K562 (cell line): ENCODE data around the gene MARCKS. TPM values are rescaled to one million over a fixed set of nuclear protein-coding genes. Genes with fewer than 3 reads are reported as not detected.

ENCODE experiments used
- ATAC-seq: fragments of 200-7000 bp; cut with Tn5 transposase; 3 replicates; pipeline ENCODE4 v1.9.1; 2020; ENCODE audit warnings: moderate library complexity
- BruUV-seq: library from RNA; stranded (reverse); fragments of 400-500 nt; replicated peaks from 2 replicates; lab custom pipeline; 2021; lab: Mats Ljungman, UMichigan
- CTCF ChIA-PET: fragments of 300-600 bp; formaldehyde crosslinking; extraction: SDS; loops from one replicate; lab custom pipeline; 2021; ENCODE audit warnings: low intra/inter-chr PET ratio; lab: Yijun Ruan, JAX
- POLR2A ChIA-PET: fragments of 300-600, 350-650 bp; sonication (Branson Sonifier 250); formaldehyde crosslinking; extraction: SDS; loops from one replicate; lab custom pipeline; 2021; ENCODE audit warnings: antibody characterized with exemption, inconsistent platforms; lab: Yijun Ruan, JAX
- DNase-seq, 4 experiments: peaks; one replicate each; pipeline versions ENCODE4 v3.0.0 to v3.0.0-alpha.2; 2011 to 2018; ENCODE audit warnings: low spot score in 3 of 4, mixed read lengths in 3 of 4; ENCODE audit errors: extremely low read depth in 1 of 4
- FAIRE-seq: peaks from 2 replicates; lab custom pipeline; 2011; peaks lifted over from hg19 to GRCh38; lab: Jason Lieb, UNC
- H2AFZ ChIP-seq: 2 replicates; pipeline ENCODE4 v1.6.0; 2011; ENCODE audit warnings: low read depth, low read length, control low read depth, inconsistent platforms
- H3K27ac ChIP-seq: fragments of 200-600 bp; 3 replicates; pipeline ENCODE4 v1.8.0; 2011; ENCODE audit warnings: low read depth, mild to moderate bottlenecking, control low read depth, inconsistent platforms, low read length, moderate library complexity, mixed read lengths; ENCODE audit errors: extremely low read depth
- H3K27me3 ChIP-seq, 2 experiments: fragments of 300-600 bp in 1 of 2; 2 replicates in 1 of 2; 3 replicates in 1 of 2; pipeline versions ENCODE4 v1.6.0 to v1.8.0; 2011; ENCODE audit warnings: inconsistent platforms in 2 of 2, low read length in 2 of 2, mild to moderate bottlenecking in 1 of 2, mixed read lengths in 1 of 2, moderate library complexity in 1 of 2; ENCODE audit not compliant: control insufficient read depth in 2 of 2, insufficient read depth in 2 of 2
- H3K36me3 ChIP-seq: fragments of 300-600 bp; 3 replicates; pipeline ENCODE4 v1.8.0; 2011; ENCODE audit warnings: mild to moderate bottlenecking, low read length, inconsistent platforms; ENCODE audit not compliant: control insufficient read depth, insufficient read depth
- H3K4me1 ChIP-seq, 2 experiments: fragments of 200-600 bp in 1 of 2; replicated peaks in 1 of 2; 2 replicates in 1 of 2; 3 replicates in 1 of 2; pipeline versions ENCODE4 v1.5.1 to v1.8.0; 2011; ENCODE audit warnings: inconsistent platforms in 2 of 2, low read length in 2 of 2, mild to moderate bottlenecking in 1 of 2, mixed read lengths in 1 of 2, moderate library complexity in 1 of 2; ENCODE audit not compliant: control insufficient read depth in 2 of 2, insufficient read depth in 2 of 2
- H3K4me2 ChIP-seq: 2 replicates; pipeline ENCODE4 v1.6.1; 2011; ENCODE audit warnings: low read length, control low read depth, inconsistent platforms, mixed read lengths; ENCODE audit not compliant: insufficient read depth
- H3K4me3 ChIP-seq: fragments of 200-600 bp; sonication (generic), shearing (Covaris generic); 2 replicates; pipeline ENCODE4 v1.5.1; 2016; ENCODE audit warnings: control low read depth, inconsistent platforms
- H3K79me2 ChIP-seq: fragments of 200-600 bp; 3 replicates; pipeline ENCODE4 v1.8.0; 2011; ENCODE audit warnings: low read length, inconsistent platforms; ENCODE audit not compliant: control insufficient read depth, insufficient read depth
- H3K9ac ChIP-seq, 2 experiments: 2 replicates each; pipeline versions ENCODE4 v1.6.0 to v1.6.1; 2011; ENCODE audit warnings: low read depth in 2 of 2, low read length in 2 of 2, control low read depth in 1 of 2, inconsistent platforms in 1 of 2, mild to moderate bottlenecking in 1 of 2, mixed read lengths in 1 of 2; ENCODE audit not compliant: insufficient read depth in 1 of 2
- H3K9me1 ChIP-seq: one replicate; pipeline ENCODE4 v1.6.0; 2011; ENCODE audit warnings: inconsistent platforms, mild to moderate bottlenecking, low read length, moderate library complexity; ENCODE audit not compliant: control insufficient read depth, insufficient read depth
- H3K9me3 ChIP-seq: replicated peaks from 2 replicates; pipeline ENCODE4 v1.5.1; 2011; ENCODE audit warnings: low read depth, low read length, inconsistent platforms; ENCODE audit not compliant: control insufficient read depth, insufficient read depth
- H4K20me1 ChIP-seq: replicated peaks from 2 replicates; pipeline ENCODE4 v1.6.1; 2011; ENCODE audit warnings: low read length, inconsistent platforms, mixed read lengths; ENCODE audit not compliant: control insufficient read depth, insufficient read depth
- CREB1 ChIP-seq, 2 experiments: sonication (generic) in 1 of 2; formaldehyde crosslinking in 1 of 2; IDR thresholded peaks; 2 replicates each; pipeline versions ENCODE4 v1.6.1 to v1.8.0; 2012 to 2022; ENCODE audit warnings: inconsistent platforms in 1 of 2, mild to moderate bottlenecking in 1 of 2, missing genetic modification reagents in 1 of 2, moderate library complexity in 1 of 2
- EZH2 ChIP-seq: IDR thresholded peaks from 2 replicates; pipeline ENCODE4 v1.6.1; 2012; ENCODE audit warnings: low read depth, mild to moderate bottlenecking, inconsistent platforms, low read length, borderline replicate concordance
- NFXL1 ChIP-seq: fragments of 450-650 bp; formaldehyde crosslinking; IDR thresholded peaks from 2 replicates; pipeline ENCODE4 v1.4.0; 2021; ENCODE audit warnings: mild to moderate bottlenecking
- PTRF ChIP-seq: fragments of 450-650 bp; IDR thresholded peaks from 2 replicates; pipeline ENCODE4 v1.6.1; 2016; ENCODE audit warnings: mild to moderate bottlenecking, missing genetic modification characterization, missing compliant biosample characterization
- RFX1 ChIP-seq: fragments of 450-650 bp; IDR thresholded peaks from 2 replicates; pipeline ENCODE4 v1.6.1; 2016; ENCODE audit warnings: mild to moderate bottlenecking, moderate library complexity
- ZBTB33 ChIP-seq: sonication (generic); formaldehyde crosslinking; IDR thresholded peaks from 2 replicates; pipeline ENCODE4 v1.8.1; 2023; ENCODE audit warnings: mild to moderate bottlenecking, missing genetic modification reagents
- ZNF282 ChIP-seq: sonication (generic); formaldehyde crosslinking; IDR thresholded peaks from 2 replicates; pipeline ENCODE4 v1.8.1; 2023; ENCODE audit warnings: missing genetic modification reagents
- ZNF589 ChIP-seq: fragments of 200-800 bp; sonication (Bioruptor generic); IDR thresholded peaks from 2 replicates; pipeline ENCODE4 v1.6.1; 2016; ENCODE audit warnings: low read depth, missing genetic modification characterization, missing compliant biosample characterization
- in situ Hi-C: fragments of 300-500 bp; cut with MboI; formaldehyde crosslinking; loops from 4 replicates; pipeline ENCODE4 v1.15.0; 2018; ENCODE audit warnings: inconsistent platforms, mixed read lengths
- intact Hi-C: fragments of 100-400 bp; cut with micrococcal nuclease; formaldehyde crosslinking; loops from 2 replicates; pipeline ENCODE4 v1.14.2; 2022
- polyA plus RNA-seq, 8 experiments: library from polyadenylated mRNA; depleted of rRNA in 4 of 8; stranded (reverse) in 5 of 8; unstranded in 3 of 8; fragments of >200 nt; fragmentation: Nextera tagmentation in 2 of 8; fragmentation: Illumina TruSeq in 1 of 8; extraction: Ambion mirVana in 2 of 8; extraction: Trizol in 1 of 8; gene quantifications; 2 replicates each; pipeline versions ENCODE4 v1.2.1 to v1.2.3, GENCODE V29; 2011 to 2014; ENCODE audit warnings: inconsistent platforms in 1 of 8, missing spikeins in 1 of 8
- total RNA-seq, 7 experiments: library from RNA; depleted of rRNA in 6 of 7; stranded (reverse); fragments of >200 nt in 6 of 7; fragmentation: Illumina TruSeq in 2 of 7; extraction: Trizol in 2 of 7; gene quantifications; 2 replicates each; pipeline versions ENCODE4 v1.2.1 to v1.2.3, GENCODE V29; 2011 to 2021; ENCODE audit warnings: low replicate concordance in 1 of 7

MARCKS gene
- total and polyA plus RNA-seq, 9 of the 15 experiments (the other 6 are each of a cell fraction or from before 2014, with no cell fraction given) = 0.15 to 2.7 (median 1.0) TPM

- CTCF ChIA-PET = no interaction called here
- no peak overlapping the region for H3K4me3 ChIP-seq
- no peaks in the 10 kb centered on the region for H3K9me1 ChIP-seq
- no peak overlapping the region for H2AFZ ChIP-seq
- POLR2A ChIA-PET = no interaction called here
- H3K9ac ChIP-seq = no peak overlapping the region
- no peak for TF ChIP-seq ZBTB33
- TF ChIP-seq PTRF (tag) = no peak
- no peak for TF ChIP-seq ZNF282 (CRISPR knock-in tag)
- TF ChIP-seq EZH2 = no peak
- no peak for TF ChIP-seq NFXL1 (CRISPR knock-in tag)
- TF ChIP-seq ZNF589 (CRISPR knock-in tag) = no peak
- no peak for TF ChIP-seq RFX1
- TF ChIP-seq CREB1 (IDR thresholded peaks at IDR 0.05) = no peak
- no peak for TF ChIP-seq CREB1 (CRISPR knock-in tag; IDR thresholded peaks at IDR 0.05)
- H4K20me1 ChIP-seq = no peaks in the 10 kb centered on the region
- no TSS peak for BruUV-seq
- H3K27ac ChIP-seq = no peak overlapping the region
- intact Hi-C loops = no loop called here
- no peak for ATAC-seq
- in situ Hi-C loops = no loop called here
- no peak for FAIRE-seq
- H3K4me2 ChIP-seq = no peak overlapping the region
- no peaks in the 10 kb centered on the region for H3K9me3 ChIP-seq
- no peaks in the 10 kb centered on the region for H3K36me3 ChIP-seq
- no peak for DNase-seq
- no peaks in the 10 kb centered on the region for H3K79me2 ChIP-seq
- H3K27me3 ChIP-seq = no peaks in the 10 kb centered on the region
- H3K4me1 ChIP-seq = no peaks in the 10 kb centered on the region
These were observed 36.3 kb downstream of the MARCKS start for GRCh38 chr6:113893451-113893850.
